NCI-H82 treated with DMSO at 0.1 percent for 48 hours (cell line): ENCODE measurements around the gene GBE1.
"Not testable (repeated sequence)": the region's sequence is repeated elsewhere in the genome, so short reads cannot be mapped to it uniquely, and the experiment has no call there.

Source experiments
- DNase-seq: peaks from one replicate; lab custom pipeline; 2025; ENCODE audit not compliant: unreplicated experiment; lab: John Stamatoyannopoulos, UW

The GBE1 gene

DNA sequence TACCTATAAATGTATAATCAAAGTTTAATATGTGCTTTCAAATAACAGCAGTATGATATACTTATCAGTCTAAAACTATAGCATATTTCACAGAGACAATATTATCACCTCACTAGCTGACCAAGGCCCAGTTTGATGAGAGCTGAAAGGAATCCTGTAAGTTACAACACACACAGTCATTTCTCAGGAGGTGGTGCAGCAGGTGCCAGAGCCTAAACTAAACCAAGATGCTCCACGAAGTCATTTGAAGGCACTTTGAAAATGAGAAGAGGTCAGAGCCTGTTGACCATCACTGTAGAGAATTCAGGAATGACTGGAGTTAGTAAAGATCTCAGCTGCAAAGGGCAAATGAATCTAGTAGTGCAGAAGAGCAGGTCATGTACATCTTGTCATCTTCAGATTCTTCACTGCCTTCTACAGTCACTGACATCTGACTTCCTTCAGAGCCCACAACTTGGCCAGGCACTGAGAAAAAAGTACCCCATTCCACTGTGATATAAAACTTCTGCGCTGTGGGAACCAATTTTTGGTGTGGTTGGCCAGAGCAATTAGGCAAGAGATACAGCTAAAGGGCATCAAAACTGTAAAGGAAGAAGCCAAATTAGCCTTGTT is 7.9 kb downstream of the GBE1 start:
- no peak for DNase-seq

DNA sequence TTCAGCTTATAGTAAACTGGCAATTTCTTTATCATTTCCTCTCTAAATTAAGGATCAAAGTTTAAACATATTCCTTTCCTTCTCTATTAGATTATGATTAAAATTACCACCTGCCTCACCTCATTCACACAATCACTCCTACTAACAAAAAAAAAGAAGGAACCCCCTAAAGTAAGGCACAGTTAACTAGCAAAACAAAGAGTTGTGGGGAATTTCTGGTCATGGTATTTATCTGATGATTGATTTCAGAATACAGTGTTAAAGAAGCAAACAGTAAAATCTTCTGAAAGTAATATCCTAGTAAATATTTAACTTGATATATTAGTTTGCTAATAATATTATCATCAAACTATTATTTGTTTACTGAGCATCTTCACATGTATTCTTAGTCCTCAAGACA is 8.8 kb downstream of the GBE1 start:
- DNase-seq, result no peak

DNA sequence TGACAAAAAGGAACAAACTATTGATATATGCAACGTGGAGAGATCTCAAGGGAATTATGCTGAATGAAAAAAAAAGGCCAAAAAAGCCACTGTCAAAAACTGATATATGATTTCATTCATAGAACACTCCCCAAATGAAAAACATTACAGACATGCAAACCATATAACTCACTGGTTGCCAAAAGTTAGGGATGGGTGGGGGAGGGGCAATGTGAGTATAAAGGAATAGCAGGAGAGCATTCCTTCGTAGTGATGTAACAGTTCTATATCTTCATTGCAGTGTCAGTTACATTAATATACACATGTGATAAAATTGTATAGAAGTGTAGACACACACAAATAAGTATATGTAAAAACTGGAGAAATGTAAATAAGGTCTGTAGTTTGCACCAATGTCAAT is 12.2 kb downstream of the GBE1 start:
- no peak for DNase-seq

GRCh38 chr3:81747280-81747679 is 14.2 kb downstream of the GBE1 start:
- not testable (repeated sequence) for DNase-seq

DNA sequence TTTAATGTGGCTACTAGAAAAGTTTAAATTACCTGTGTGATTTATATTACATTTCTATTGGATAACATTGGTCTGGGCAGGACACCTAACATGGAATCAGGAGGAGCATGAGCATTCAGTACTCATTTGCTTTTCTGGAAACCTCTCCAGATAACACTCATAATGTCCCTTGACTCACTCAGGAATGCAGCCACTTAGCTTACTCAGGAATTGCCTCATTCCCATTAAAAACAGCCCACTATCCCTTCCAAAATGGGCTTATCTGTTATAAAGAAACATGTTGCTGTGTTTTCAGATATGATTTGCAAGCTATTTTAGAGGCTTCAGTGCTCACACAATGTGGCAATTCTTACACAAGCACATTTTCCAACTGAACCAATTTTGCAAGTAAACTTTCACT is 17.1 kb downstream of the GBE1 start:
- DNase-seq, result no peak

GRCh38 chr3:81743096-81744025 is 18.1 kb downstream of the GBE1 start:
- no peak for DNase-seq

- DNase-seq, result no peak
These were observed 18.9 kb downstream of the GBE1 start for GRCh38 chr3:81742581-81742980.

DNA sequence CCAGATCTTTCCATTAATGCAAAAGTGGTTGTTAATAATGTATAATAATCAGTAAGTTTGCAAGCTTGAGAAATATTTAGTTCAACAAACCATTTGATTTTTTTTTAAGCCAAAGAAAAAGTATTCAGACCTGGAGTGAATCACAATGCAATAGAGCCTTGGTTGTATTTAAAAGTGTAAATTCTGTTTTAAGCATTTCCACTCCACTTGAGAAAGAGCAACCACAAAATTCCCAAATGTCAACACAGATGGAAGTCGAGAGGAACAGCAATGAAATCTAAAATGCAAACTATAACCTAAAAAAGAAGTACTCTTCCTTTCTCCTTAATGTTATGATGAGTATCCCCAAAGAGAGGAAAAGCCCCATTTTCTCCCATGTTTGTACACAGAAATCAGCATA is 20.2 kb downstream of the GBE1 start:
- DNase-seq, result no peak

GRCh38 chr3:81740731-81741130 is 20.7 kb downstream of the GBE1 start:
- no peak for DNase-seq

GRCh38 chr3:81735334-81735733 is 26.1 kb downstream of the GBE1 start:
- no peak for DNase-seq

DNA sequence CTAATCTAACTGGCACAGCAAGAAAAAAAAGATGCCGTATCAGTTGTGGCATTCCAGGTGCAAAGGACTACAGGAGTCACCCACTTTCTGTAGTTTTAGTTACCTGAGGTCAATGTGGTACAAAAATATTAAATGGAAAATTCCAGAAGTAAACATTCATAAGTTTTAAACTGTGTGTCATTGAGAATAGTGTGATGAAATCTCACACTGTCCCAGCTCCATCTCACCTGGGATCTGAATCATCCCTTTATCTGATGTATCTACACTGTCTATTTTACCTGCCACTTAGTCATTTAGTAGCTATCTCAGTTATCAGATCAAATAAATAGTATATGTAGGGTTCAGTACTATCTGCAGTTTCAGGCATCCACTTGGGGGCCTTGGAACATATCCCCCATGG is 26.7 kb downstream of the GBE1 start:
- DNase-seq, result no peak

GRCh38 chr3:81732642-81733041 is 28.8 kb downstream of the GBE1 start:
- no peak for DNase-seq

DNA sequence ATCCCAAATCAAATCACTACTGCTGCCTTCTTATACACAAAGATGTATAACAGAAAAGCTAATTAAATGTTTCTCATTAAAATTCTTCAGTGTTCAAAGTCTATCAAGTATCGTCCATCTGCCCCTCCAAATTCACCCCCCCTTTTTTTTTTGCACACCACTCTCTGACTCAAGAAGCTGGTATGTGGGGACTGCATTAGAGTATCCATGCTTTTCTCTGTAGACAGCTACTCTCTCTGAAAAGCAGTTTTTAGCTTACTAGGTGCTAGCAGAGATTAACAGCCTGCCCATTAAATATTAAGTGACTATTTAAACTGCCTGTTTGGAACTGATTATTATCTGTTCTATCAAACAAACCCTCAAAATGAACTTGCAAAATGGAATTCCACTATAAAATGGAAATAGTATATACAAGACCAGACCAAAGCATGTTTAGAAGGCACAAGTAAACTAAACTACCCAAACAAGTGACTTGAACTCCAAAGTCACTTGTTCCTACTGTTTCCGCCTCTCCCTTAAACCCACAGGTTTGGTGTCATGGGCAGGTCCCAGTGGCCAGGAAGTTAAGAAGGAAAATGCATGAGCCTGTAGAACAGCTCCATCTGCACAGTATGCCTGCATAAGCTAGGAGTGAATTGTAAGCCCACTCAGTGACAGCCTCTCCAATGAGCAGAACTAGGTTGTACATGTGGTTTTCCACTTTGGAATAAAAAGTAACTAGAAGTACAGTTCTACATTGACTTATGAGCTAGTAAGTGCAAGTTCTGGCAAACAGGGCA is 32.5 kb downstream of the GBE1 start:
- no peak for DNase-seq

- DNase-seq, result no peak
These were observed 34.7 kb downstream of the GBE1 start for GRCh38 chr3:81726735-81727134.

- no peak for DNase-seq
These were observed 35.3 kb downstream of the GBE1 start for GRCh38 chr3:81726132-81726531.

DNA sequence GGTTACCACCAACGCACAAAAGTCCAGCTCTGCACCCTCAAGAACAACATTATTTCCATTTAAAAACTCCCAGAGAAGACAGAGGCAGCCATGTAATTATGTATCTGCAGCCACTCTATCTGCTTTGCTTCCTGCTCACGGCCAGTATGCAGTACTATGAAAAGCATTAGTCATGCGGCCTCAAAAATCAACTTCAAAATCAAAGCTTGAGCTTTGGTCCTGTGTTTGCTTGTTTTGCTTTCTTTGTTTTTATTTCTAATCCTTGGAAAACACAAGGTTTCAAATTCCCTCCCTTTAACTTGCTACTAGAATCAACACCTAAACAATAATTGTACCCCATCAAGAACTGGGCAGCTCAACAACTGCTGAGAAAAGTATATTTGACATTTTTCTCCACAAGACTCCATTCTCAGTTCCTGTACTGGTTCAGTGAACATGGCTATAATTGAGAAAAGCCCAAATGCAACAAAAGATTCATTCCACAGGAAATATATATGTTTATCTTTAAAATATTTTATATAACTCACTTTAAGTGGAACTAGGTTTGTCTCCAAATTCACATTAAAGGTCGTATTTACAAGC is 37.6 kb downstream of the GBE1 start:
- DNase-seq, result no peak

GRCh38 chr3:81718311-81718710 is 43.1 kb downstream of the GBE1 start:
- DNase-seq, result no peak

DNA sequence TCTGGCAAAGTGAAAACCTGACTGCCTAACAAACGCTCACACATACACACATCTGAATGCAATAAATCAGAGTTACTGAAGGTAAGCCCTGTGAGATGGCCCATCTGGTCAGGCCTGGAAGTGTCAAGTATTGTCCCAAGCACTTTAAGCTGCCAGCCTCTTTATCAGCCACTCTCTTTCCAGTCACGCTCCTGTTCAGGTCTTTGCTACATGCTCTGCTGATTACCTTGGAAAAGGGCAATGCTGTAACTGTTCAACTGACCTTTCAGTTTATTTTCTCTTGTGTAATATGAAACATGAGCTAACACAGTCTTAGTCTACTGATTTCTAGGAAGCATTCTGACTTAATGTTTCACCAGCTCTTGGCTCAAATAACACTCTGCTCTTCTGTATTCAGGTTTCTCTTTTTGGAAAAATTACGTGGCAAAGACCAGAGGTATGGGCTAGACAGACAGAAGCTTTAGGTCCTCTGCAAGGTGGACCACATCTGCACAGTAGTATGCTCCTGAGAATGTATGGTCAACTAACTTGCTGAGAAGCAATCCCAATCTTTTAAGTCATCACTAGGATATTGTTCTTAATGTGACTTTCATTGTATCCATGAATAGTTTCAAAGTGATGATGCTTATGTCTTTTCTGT is 44.5 kb downstream of the GBE1 start:
- DNase-seq, result peak; percentile 19

- DNase-seq, result no peak
These were observed 48.4 kb downstream of the GBE1 start for GRCh38 chr3:81713031-81713430.

DNA sequence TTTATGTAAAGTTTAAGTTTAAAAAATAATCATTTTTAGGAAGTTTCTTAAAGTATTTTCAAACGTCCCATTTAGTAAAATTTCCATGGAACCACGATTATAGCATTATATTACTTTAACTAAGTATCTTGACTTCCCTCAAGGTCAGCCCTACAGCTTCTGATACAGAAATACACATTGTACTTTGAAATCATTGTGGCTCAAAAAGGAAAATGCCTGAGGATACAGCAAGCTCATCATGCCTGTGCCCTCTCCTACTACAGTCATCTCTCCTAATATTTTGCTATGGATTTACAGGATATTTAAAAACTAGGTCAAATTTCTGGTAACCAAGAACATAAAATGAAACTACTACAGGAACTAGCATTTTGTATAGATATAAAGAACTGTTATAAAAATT is 51.8 kb downstream of the GBE1 start:
- DNase-seq, result no peak

- no peak for DNase-seq
These were observed 53.4 kb downstream of the GBE1 start for GRCh38 chr3:81707996-81708395.
